Keratinocyte (primary cell): Measurements from ENCODE around the gene MYL4. TPM values are rescaled to one million over a fixed set of nuclear protein-coding genes. Genes with fewer than 3 reads are reported as not detected.

Experiments used
- DNase-seq: peaks from one replicate; pipeline ENCODE4 v3.0.0-alpha.2; 2011; ENCODE audit warnings: low read depth, missing footprints, low spot score
- FAIRE-seq: peaks from 2 replicates; lab custom pipeline; 2011; peaks lifted over from hg19 to GRCh38; lab: Jason Lieb, UNC
- H2AFZ ChIP-seq: 2 replicates; pipeline ENCODE4 v1.6.0; 2012; ENCODE audit warnings: low read length, control low read depth, inconsistent platforms; ENCODE audit not compliant: control insufficient read depth
- H3K27ac ChIP-seq: 2 replicates; pipeline ENCODE4 v1.5.1; 2011; ENCODE audit warnings: low read length; ENCODE audit not compliant: control insufficient read depth, insufficient read depth
- H3K27me3 ChIP-seq: 3 replicates; pipeline ENCODE4 v1.6.0; 2011; ENCODE audit warnings: low read length; ENCODE audit not compliant: control insufficient read depth, insufficient read depth; ENCODE audit errors: extremely low read depth
- H3K36me3 ChIP-seq, 2 experiments: 2 replicates in 1 of 2; 3 replicates in 1 of 2; pipeline ENCODE4 v1.5.1; 2011; ENCODE audit warnings: low read length in 2 of 2, mild to moderate bottlenecking in 1 of 2; ENCODE audit not compliant: control insufficient read depth in 2 of 2, insufficient read depth in 2 of 2; ENCODE audit errors: extremely low read depth in 1 of 2
- H3K4me1 ChIP-seq: 3 replicates; pipeline ENCODE4 v1.5.1; 2011; ENCODE audit warnings: low read length; ENCODE audit not compliant: control insufficient read depth, insufficient read depth; ENCODE audit errors: extremely low read depth
- H3K4me2 ChIP-seq: 3 replicates; pipeline ENCODE4 v1.6.0; 2011; ENCODE audit warnings: low read depth, low read length; ENCODE audit not compliant: control insufficient read depth, insufficient read depth; ENCODE audit errors: extremely low read depth
- H3K4me3 ChIP-seq, 3 experiments: fragments of 200-600 bp in 1 of 3; sonication (generic) in 1 of 3; 2 replicates in 2 of 3; 3 replicates in 1 of 3; pipeline ENCODE4 v1.5.1; 2011 to 2016; ENCODE audit warnings: low read length in 3 of 3, mild to moderate bottlenecking in 3 of 3, control low read depth in 2 of 3, inconsistent platforms in 1 of 3, low read depth in 1 of 3, mixed read lengths in 1 of 3, mixed run types in 1 of 3, moderate library complexity in 1 of 3; ENCODE audit not compliant: control insufficient read depth in 2 of 3, insufficient read depth in 2 of 3; ENCODE audit errors: extremely low read depth in 1 of 3
- H3K79me2 ChIP-seq: 2 replicates; pipeline ENCODE4 v1.6.0; 2012; ENCODE audit warnings: low read length; ENCODE audit not compliant: control insufficient read depth, insufficient read depth
- H3K9ac ChIP-seq: 3 replicates; pipeline ENCODE4 v1.6.0; 2011; ENCODE audit warnings: low read length; ENCODE audit not compliant: control insufficient read depth, insufficient read depth; ENCODE audit errors: extremely low read depth
- H3K9me1 ChIP-seq: 3 replicates; pipeline ENCODE4 v1.6.0; 2011; ENCODE audit warnings: low read length; ENCODE audit not compliant: control insufficient read depth, insufficient read depth; ENCODE audit errors: extremely low read depth
- H3K9me3 ChIP-seq: 2 replicates; pipeline ENCODE4 v1.5.1; 2012; ENCODE audit warnings: low read depth, low read length; ENCODE audit not compliant: control insufficient read depth
- H4K20me1 ChIP-seq: 3 replicates; pipeline ENCODE4 v1.6.0; 2011; ENCODE audit warnings: low read length; ENCODE audit not compliant: control insufficient read depth, insufficient read depth; ENCODE audit errors: extremely low read depth
- EZH2 ChIP-seq: IDR thresholded peaks from one replicate; pipeline ENCODE4 v1.6.1; 2012; ENCODE audit warnings: inconsistent platforms, mild to moderate bottlenecking, low read length, moderate library complexity
- dilution Hi-C: fragments of 300-500 bp; cut with MboI; formaldehyde crosslinking; loops from one replicate; pipeline ENCODE4 v1.7.0; 2020; ENCODE audit warnings: low sequenced_read_pairs; ENCODE audit not compliant: extremely low pct_ligation_motif_present
- polyA plus RNA-seq, 5 experiments: library from polyadenylated mRNA; depleted of rRNA in 3 of 5; stranded (reverse) in 3 of 5; stranded (forward) in 1 of 5; unstranded in 1 of 5; fragments of >200 nt; gene quantifications; 1 replicate in 1 of 5; 2 replicates in 3 of 5; 3 replicates in 1 of 5; pipeline versions ENCODE4 v1.2.1 to v1.2.3, GENCODE V29; 2011 to 2012; ENCODE audit warnings: missing spikeins in 2 of 5, low read depth in 1 of 5, low replicate concordance in 1 of 5
- TF ChIP-seq, protein P1 (sequence below), 3 experiments: IDR thresholded peaks in 1 of 3; conservative IDR thresholded peaks in 1 of 3; optimal IDR thresholded peaks in 1 of 3; 2 replicates in 2 of 3; 3 replicates in 1 of 3; pipeline versions ENCODE3 to v1.5.1; 2011; ENCODE audit warnings: low read length in 3 of 3, mild to moderate bottlenecking in 3 of 3, moderate library complexity in 2 of 3, control low read depth in 1 of 3, inconsistent platforms in 1 of 3; ENCODE audit not compliant: insufficient read depth in 2 of 3; ENCODE audit errors: extremely low read depth in 1 of 3

Gene MYL4
- polyA plus RNA-seq, 1 donor (not counting 4 experiments of a cell fraction or from before 2014, with no cell fraction given): not detected

- H3K9ac ChIP-seq: no peak overlapping the region
- no peaks in the 10 kb centered on the region for H3K9me3 ChIP-seq
- FAIRE-seq (peak; percentile 90), DNase-seq (no peak)
- no peak overlapping the region for H2AFZ ChIP-seq
- dilution Hi-C loops: no loop called here
- no peak overlapping the region for H3K27ac ChIP-seq
- no peaks in the 10 kb centered on the region for H3K36me3 ChIP-seq
- H3K4me1 ChIP-seq: peaks cover 12% of the 10 kb centered on the region
- H3K4me3 ChIP-seq: no peak overlapping the region
- H3K79me2 ChIP-seq: no peaks in the 10 kb centered on the region
- no peaks in the 10 kb centered on the region for H4K20me1 ChIP-seq
- no peak for TF ChIP-seq EZH2
- TF ChIP-seq, protein P1, sequence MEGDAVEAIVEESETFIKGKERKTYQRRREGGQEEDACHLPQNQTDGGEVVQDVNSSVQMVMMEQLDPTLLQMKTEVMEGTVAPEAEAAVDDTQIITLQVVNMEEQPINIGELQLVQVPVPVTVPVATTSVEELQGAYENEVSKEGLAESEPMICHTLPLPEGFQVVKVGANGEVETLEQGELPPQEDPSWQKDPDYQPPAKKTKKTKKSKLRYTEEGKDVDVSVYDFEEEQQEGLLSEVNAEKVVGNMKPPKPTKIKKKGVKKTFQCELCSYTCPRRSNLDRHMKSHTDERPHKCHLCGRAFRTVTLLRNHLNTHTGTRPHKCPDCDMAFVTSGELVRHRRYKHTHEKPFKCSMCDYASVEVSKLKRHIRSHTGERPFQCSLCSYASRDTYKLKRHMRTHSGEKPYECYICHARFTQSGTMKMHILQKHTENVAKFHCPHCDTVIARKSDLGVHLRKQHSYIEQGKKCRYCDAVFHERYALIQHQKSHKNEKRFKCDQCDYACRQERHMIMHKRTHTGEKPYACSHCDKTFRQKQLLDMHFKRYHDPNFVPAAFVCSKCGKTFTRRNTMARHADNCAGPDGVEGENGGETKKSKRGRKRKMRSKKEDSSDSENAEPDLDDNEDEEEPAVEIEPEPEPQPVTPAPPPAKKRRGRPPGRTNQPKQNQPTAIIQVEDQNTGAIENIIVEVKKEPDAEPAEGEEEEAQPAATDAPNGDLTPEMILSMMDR (optimal IDR thresholded peaks at IDR 0.05 in 1 of 3, IDR thresholded peaks at IDR 0.05 in 1 of 3, conservative IDR thresholded peaks at IDR 0.05 in 1 of 3; ENCODE audit: extremely low read depth in 1 of 3, insufficient read depth in 2 of 3, low read length in 3 of 3): no peak
- H3K27me3 ChIP-seq: peaks cover 80% of the 10 kb centered on the region
- H3K9me1 ChIP-seq: no peaks in the 10 kb centered on the region
- peak overlapping the region; percentile 39 for H3K4me2 ChIP-seq
Observed at GRCh38 chr17:47257651-47258339, 48.6 kb downstream of the MYL4 start.

- no peak for DNase-seq
- Histone ChIP-seq H3K9me3 (no peaks in the 10 kb centered on the region), H3K36me3 (no peaks in the 10 kb centered on the region), H3K4me3 (no peak overlapping the region), H3K4me1 (peaks cover 15% of the 10 kb centered on the region), H3K27me3 (peaks cover 40% of the 10 kb centered on the region), H3K9ac (no peak overlapping the region), H4K20me1 (no peaks in the 10 kb centered on the region), H3K79me2 (no peaks in the 10 kb centered on the region), H3K27ac (no peak overlapping the region), H3K4me2 (no peak overlapping the region), H3K9me1 (no peaks in the 10 kb centered on the region), H2AFZ (no peak overlapping the region)
- dilution Hi-C loops: no loop called here
- TF ChIP-seq EZH2: no peak
- TF ChIP-seq, protein P1 (optimal IDR thresholded peaks at IDR 0.05 in 1 of 3, IDR thresholded peaks at IDR 0.05 in 1 of 3, conservative IDR thresholded peaks at IDR 0.05 in 1 of 3; ENCODE audit: extremely low read depth in 1 of 3, insufficient read depth in 2 of 3, low read length in 3 of 3): no peak
- FAIRE-seq: no peak
Observed at GRCh38 chr17:47262586-47262985, 53.4 kb downstream of the MYL4 start.
